T-cell (primary cell): ENCODE data around the gene LRCH1. TPM values are rescaled to one million over a fixed set of nuclear protein-coding genes. Genes with fewer than 3 reads are reported as not detected.

Experiments used
- ATAC-seq, 4 experiments: fragments of 200-7000 bp in 3 of 4; fragments of 150-1000 bp in 1 of 4; cut with Tn5 transposase; replicated peaks in 1 of 4; 1 replicate in 3 of 4; 2 replicates in 1 of 4; pipeline ENCODE4 v1.10.0; 2021; ENCODE audit warnings: moderate library complexity in 3 of 4, mild to moderate bottlenecking in 2 of 4, moderate number of reproducible peaks in 1 of 4
- CTCF ChIA-PET, 2 donors: fragments of 300-600 bp; sonication (Branson Sonifier 250); formaldehyde crosslinking; loops; one replicate each; lab custom pipeline; 2022; ENCODE audit warnings: antibody characterized with exemption in 2 of 2; lab: Charles Lee
- POLR2A ChIA-PET, 2 donors: fragments of 300-600 bp; sonication (Branson Sonifier 250); formaldehyde crosslinking; loops; one replicate each; lab custom pipeline; 2022; ENCODE audit warnings: antibody characterized with exemption in 2 of 2; lab: Charles Lee
- DNase-seq, 35 experiments: peaks; one replicate each; pipeline versions ENCODE4 v3.0.0 to v3.0.0-alpha.2; 2013 to 2023
- H3K27ac ChIP-seq: one replicate; pipeline ENCODE4 v1.5.1; 2013; ENCODE audit warnings: low read length
- H3K27me3 ChIP-seq, 2 experiments: replicated peaks in 1 of 2; 1 replicate in 1 of 2; 2 replicates in 1 of 2; pipeline versions ENCODE4 v1.6.1 to v1.7.0; 2013; ENCODE audit warnings: low read length in 1 of 2, mixed read lengths in 1 of 2; ENCODE audit not compliant: control insufficient read depth in 2 of 2, insufficient read depth in 2 of 2; ENCODE audit errors: extremely low read depth in 1 of 2
- H3K36me3 ChIP-seq, 2 donors: 1 replicate in 1 of 2; 2 replicates in 1 of 2; pipeline versions ENCODE4 v1.6.1 to v1.7.0; 2013; ENCODE audit warnings: low read length in 1 of 2; ENCODE audit not compliant: control insufficient read depth in 2 of 2, insufficient read depth in 1 of 2; ENCODE audit errors: extremely low read depth in 1 of 2
- H3K4me1 ChIP-seq, 2 experiments: 1 replicate in 1 of 2; 2 replicates in 1 of 2; pipeline versions ENCODE4 v1.6.1 to v1.7.0; 2013; ENCODE audit warnings: low read length in 2 of 2, mixed read lengths in 1 of 2; ENCODE audit not compliant: insufficient read depth in 2 of 2, control insufficient read depth in 1 of 2; ENCODE audit errors: extremely low read depth in 1 of 2
- H3K4me3 ChIP-seq, 2 donors: 1 replicate in 1 of 2; 2 replicates in 1 of 2; pipeline versions ENCODE4 v1.5.1 to v1.7.0; 2013; ENCODE audit warnings: mild to moderate bottlenecking in 2 of 2, low read length in 1 of 2, moderate library complexity in 1 of 2; ENCODE audit not compliant: control insufficient read depth in 1 of 2; ENCODE audit errors: extremely low read depth in 1 of 2
- H3K9me3 ChIP-seq: 2 replicates; pipeline ENCODE4 v1.7.0; 2013
- H3K27ac Mint-ChIP-seq, 2 donors: one replicate each; pipeline ENCODE4 v1.8.0; 2020 to 2021; ENCODE audit warnings: mild to moderate bottlenecking in 2 of 2, mixed read lengths in 2 of 2
- H3K27me3 Mint-ChIP-seq, 2 donors: one replicate each; pipeline ENCODE4 v1.8.0; 2021 to 2022; ENCODE audit warnings: mixed read lengths in 2 of 2
- H3K36me3 Mint-ChIP-seq: one replicate; pipeline ENCODE4 v1.8.0; 2021; ENCODE audit warnings: mixed read lengths
- H3K4me1 Mint-ChIP-seq, 3 donors: one replicate each; pipeline ENCODE4 v1.8.0; 2020 to 2022; ENCODE audit warnings: mixed read lengths in 3 of 3, mild to moderate bottlenecking in 1 of 3
- H3K4me3 Mint-ChIP-seq, 3 donors: one replicate each; pipeline ENCODE4 v1.8.0; 2020 to 2022; ENCODE audit warnings: mild to moderate bottlenecking in 3 of 3, mixed read lengths in 3 of 3, moderate library complexity in 3 of 3
- H3K9me3 Mint-ChIP-seq, 3 donors: one replicate each; pipeline ENCODE4 v1.8.0; 2020 to 2022; ENCODE audit warnings: mixed read lengths in 3 of 3
- WGBS: methylation state at CpG from one replicate; pipeline ENCODE4 v1.1.5; 2013; ENCODE audit warnings: missing lambda C conversion rate; ENCODE audit not compliant: insufficient coverage; 5-methylcytosine and 5-hydroxymethylcytosine counted together
- total RNA-seq, 35 experiments: library from RNA in 6 of 35; stranded (reverse) in 6 of 35; fragments of 120-200 nt in 1 of 35; gene quantifications; one replicate each; pipeline versions ENCODE4 v1.2.1 to v1.2.4 and lab custom pipeline; 2013 to 2026

Gene LRCH1
- total RNA-seq, 5 donors from 2014 or later (not counting 1 experiment from before 2014, with no cell fraction given): 16.0 to 21.8 (median 17.9) TPM

DNA sequence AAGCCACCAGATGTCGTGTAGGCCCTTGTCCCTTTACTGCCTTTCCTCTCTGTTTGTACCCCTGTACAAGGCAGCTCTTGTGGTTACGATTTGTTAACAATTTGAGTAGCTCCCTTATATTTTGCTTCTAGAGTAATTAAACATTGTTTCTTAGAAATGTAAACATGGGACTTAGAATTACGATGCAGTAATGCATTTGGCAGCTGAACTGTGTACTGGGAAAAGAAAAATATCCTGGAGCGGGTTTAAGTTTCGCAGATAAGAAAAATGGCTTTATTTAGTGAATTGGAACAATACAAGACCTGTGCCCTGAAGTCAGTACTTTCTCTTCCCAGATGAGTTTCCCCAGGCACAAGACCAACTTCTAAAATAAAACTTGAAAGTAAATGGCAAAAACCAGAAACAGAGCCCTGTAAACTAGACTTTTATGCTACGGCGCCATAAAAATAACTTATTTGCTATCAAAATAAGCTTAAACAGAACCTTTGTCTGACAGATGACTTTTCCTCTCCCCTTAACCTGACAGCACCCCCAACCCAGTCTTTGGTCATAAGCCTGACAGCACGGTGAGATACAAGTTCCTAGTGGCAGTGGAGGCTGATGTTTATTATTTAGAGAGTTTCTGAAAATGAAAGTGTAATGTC, 63.0 kb downstream of the LRCH1 start:
- H3K4me3 Mint-ChIP-seq: no peak overlapping the region
- POLR2A ChIA-PET: no interaction called here
- H3K36me3 ChIP-seq: no peaks in the 10 kb centered on the region
- CTCF ChIA-PET: no interaction called here
- no peaks in the 10 kb centered on the region for H3K9me3 ChIP-seq
- H3K27ac ChIP-seq: no peak overlapping the region
- ATAC-seq: no peak
- H3K4me3 ChIP-seq: no peak overlapping the region
- H3K27me3 Mint-ChIP-seq: no peaks in the 10 kb centered on the region
- H3K4me1 ChIP-seq: peaks cover 0 to 15% of the 10 kb centered on the region in 2 experiments
- no peaks in the 10 kb centered on the region for H3K9me3 Mint-ChIP-seq
- no CpG with 5 or more reads among the region's 8 CpGs for WGBS
- no peak overlapping the region for H3K27ac Mint-ChIP-seq
- peaks cover 69 to 72% (median 69%) of the 10 kb centered on the region in 3 donors for H3K4me1 Mint-ChIP-seq
- no peaks in the 10 kb centered on the region for H3K27me3 ChIP-seq
- H3K36me3 Mint-ChIP-seq: no peaks in the 10 kb centered on the region
- DNase-seq: no peak

DNA sequence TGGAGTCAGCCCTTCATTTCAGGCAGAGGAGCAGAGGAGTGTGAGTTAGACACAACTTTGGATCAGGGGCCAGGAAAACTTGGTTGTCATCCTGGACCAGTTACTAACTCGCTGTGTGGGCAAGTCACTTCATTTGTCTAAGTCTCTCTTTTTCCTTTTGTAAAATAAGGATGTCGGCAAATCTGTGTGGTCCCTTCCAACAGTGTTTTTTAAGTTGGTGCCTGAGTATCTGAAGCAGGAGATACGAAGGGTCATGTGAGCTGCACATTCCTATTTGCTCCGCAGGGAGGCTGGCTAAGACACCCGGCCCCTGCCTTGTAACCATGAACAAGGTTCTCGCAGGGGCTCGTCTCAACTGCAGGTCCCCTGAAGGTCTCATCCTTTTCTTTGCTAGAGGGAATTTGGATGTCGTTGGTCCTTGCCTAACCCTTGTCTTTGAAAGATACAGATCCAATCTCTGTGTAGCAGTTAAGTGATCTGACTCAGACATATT, 64.3 kb downstream of the LRCH1 start:
- WGBS: 100% methylated on average over 5 of the region's 8 CpGs
- DNase-seq (no peak), ATAC-seq (no peak)
- no peaks in the 10 kb centered on the region for H3K9me3 ChIP-seq
- ChIA-PET POLR2A (interaction anchor here in 1 of 2 donors (0.6 kb wide), 1 partner anchor 8 kb away, joined by 3 read pairs; no protein-coding TSS in a partner anchor), CTCF (no interaction called here)
- Mint-ChIP-seq H3K4me3 (no peak overlapping the region), H3K36me3 (no peaks in the 10 kb centered on the region), H3K9me3 (no peaks in the 10 kb centered on the region), H3K27ac (no peak overlapping the region), H3K27me3 (no peaks in the 10 kb centered on the region), H3K4me1 (peaks cover 76 to 79% (median 78%) of the 10 kb centered on the region in 3 donors)
- H3K27me3 ChIP-seq: no peaks in the 10 kb centered on the region
- no peak overlapping the region for H3K27ac ChIP-seq
- no peaks in the 10 kb centered on the region for H3K36me3 ChIP-seq
- no peak overlapping the region for H3K4me3 ChIP-seq
- H3K4me1 ChIP-seq: peaks cover 0 to 25% of the 10 kb centered on the region in 2 experiments

DNA sequence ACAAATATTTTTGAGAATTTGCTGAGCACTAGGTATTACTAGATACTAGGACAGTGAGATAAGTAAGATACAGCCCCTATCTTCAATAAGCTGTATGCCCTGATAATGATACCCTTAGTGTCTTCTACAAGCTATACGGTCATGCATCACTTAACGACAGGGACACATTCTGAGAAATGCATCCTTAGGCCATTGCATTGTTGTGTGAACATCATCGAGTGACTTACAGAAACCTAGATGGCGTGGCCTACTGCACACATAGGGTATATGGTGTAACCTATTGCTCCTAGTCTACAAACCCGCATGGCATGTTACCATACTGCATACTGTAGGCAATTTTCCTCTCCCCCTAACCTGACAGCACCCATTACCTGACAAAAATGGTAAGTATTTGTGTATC, 64.9 kb downstream of the LRCH1 start:
- Histone ChIP-seq H3K4me3 (no peak overlapping the region), H3K4me1 (peaks cover 0 to 26% of the 10 kb centered on the region in 2 experiments), H3K27me3 (no peaks in the 10 kb centered on the region), H3K9me3 (no peaks in the 10 kb centered on the region), H3K27ac (no peak overlapping the region), H3K36me3 (no peaks in the 10 kb centered on the region)
- no CpG with 5 or more reads among the region's 5 CpGs for WGBS
- H3K4me3 Mint-ChIP-seq: no peak overlapping the region
- DNase-seq (no peak), ATAC-seq (no peak)
- H3K4me1 Mint-ChIP-seq: peaks cover 77 to 82% (median 80%) of the 10 kb centered on the region in 3 donors
- no peak overlapping the region for H3K27ac Mint-ChIP-seq
- ChIA-PET CTCF (interaction anchor here in 1 of 2 donors (1.0 kb wide), 1 partner anchor 599 kb away, joined by 3 read pairs; no protein-coding TSS in a partner anchor), POLR2A (interaction anchor here in 1 of 2 donors (0.6 kb wide), 1 partner anchor 9 kb away, joined by 3 read pairs; no protein-coding TSS in a partner anchor)
- no peaks in the 10 kb centered on the region for H3K9me3 Mint-ChIP-seq
- H3K27me3 Mint-ChIP-seq: no peaks in the 10 kb centered on the region
- H3K36me3 Mint-ChIP-seq: no peaks in the 10 kb centered on the region

DNA sequence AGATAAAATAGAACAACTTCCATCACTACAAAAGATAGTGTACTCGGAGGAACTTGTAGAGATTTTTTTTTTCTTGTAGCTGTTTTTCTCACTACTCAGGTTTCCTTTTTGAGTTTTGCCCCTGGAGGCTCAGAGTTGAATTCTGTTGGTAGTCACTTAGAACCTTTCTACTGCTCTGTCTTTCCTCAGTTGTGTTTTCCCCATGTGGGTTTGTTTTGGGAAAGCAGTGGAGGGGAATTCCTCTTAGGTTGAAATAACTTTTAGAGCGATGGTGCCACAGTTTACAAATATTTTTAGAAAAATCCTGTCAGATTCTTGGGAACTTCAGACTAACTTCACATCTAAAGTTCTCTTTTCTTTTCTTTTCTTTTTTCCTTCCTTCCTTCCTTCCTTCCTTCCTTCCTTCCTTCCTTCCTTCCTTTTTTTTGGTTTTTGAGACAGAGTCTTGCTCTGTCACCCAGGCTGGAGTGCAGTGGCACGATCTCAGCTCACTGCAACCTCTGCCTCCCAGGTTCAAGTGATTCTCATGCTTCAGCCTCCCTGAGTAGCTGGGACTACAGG, 65.8 kb downstream of the LRCH1 start:
- H3K4me3 Mint-ChIP-seq: no peak overlapping the region
- POLR2A ChIA-PET: no interaction called here

DNA sequence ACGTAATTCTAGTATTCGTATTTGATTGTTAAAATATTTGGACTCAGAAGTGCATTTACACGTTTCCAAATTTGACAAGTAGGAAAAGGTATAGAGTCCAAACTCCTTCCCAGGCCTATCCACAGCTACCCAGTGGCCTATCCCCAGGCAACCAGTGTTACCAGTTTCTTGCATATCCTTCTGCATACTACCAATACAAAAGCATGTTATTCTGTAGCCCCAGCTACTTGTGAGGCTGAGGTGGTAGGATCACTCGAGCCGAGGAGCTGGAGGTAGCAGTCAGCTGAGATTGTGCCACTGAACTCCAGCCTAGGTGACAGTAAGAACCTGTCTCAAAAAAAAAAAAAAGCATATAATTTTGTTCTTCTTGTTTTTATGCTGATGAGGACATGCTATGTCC, 67.1 kb downstream of the LRCH1 start:
- H3K27ac ChIP-seq: no peak overlapping the region
- DNase-seq (no peak), ATAC-seq (no peak)
- WGBS: no CpG with 5 or more reads among the region's 5 CpGs
- H3K27ac Mint-ChIP-seq: no peak overlapping the region
- no peak overlapping the region for H3K4me3 Mint-ChIP-seq
- POLR2A ChIA-PET: interaction anchor here in 1 of 2 donors (0.5 to 1.0 kb wide), 2 partner anchors 14 to 16 kb away, joined by 3 to 8 read pairs; no protein-coding TSS in a partner anchor
- CTCF ChIA-PET: interaction anchor here in 1 of 2 donors (0.5 kb wide), 1 partner anchor 68 kb away, joined by 8 read pairs; no protein-coding TSS in a partner anchor
- no peaks in the 10 kb centered on the region for H3K36me3 Mint-ChIP-seq
- no peaks in the 10 kb centered on the region for H3K9me3 ChIP-seq
- peaks cover 2 to 31% of the 10 kb centered on the region in 2 experiments for H3K4me1 ChIP-seq
- peaks cover 82 to 87% (median 83%) of the 10 kb centered on the region in 3 donors for H3K4me1 Mint-ChIP-seq
- no peaks in the 10 kb centered on the region for H3K27me3 ChIP-seq
- H3K27me3 Mint-ChIP-seq: no peaks in the 10 kb centered on the region
- H3K9me3 Mint-ChIP-seq: no peaks in the 10 kb centered on the region
- no peak overlapping the region for H3K4me3 ChIP-seq
- no peaks in the 10 kb centered on the region for H3K36me3 ChIP-seq

More for the DNA sequence above, 65.8 kb downstream of the LRCH1 start:
- Histone ChIP-seq H3K4me3 (no peak overlapping the region), H3K9me3 (no peaks in the 10 kb centered on the region), H3K36me3 (no peaks in the 10 kb centered on the region), H3K27me3 (no peaks in the 10 kb centered on the region), H3K27ac (no peak overlapping the region), H3K4me1 (peaks cover 0 to 26% of the 10 kb centered on the region in 2 experiments)
- H3K27ac Mint-ChIP-seq: peak overlapping the region in 1 of 2 donors; percentile 31
- no peaks in the 10 kb centered on the region for H3K27me3 Mint-ChIP-seq
- DNase-seq (no peak), ATAC-seq (no peak)
- H3K4me1 Mint-ChIP-seq: peaks cover 77 to 82% (median 82%) of the 10 kb centered on the region in 3 donors
- WGBS: 100% methylated on average over 1 of the region's 3 CpGs
- no peaks in the 10 kb centered on the region for H3K9me3 Mint-ChIP-seq
- CTCF ChIA-PET: interaction anchor here in 1 of 2 donors (1.0 kb wide), 1 partner anchor 600 kb away, joined by 3 read pairs; no protein-coding TSS in a partner anchor
- H3K36me3 Mint-ChIP-seq: no peaks in the 10 kb centered on the region

DNA sequence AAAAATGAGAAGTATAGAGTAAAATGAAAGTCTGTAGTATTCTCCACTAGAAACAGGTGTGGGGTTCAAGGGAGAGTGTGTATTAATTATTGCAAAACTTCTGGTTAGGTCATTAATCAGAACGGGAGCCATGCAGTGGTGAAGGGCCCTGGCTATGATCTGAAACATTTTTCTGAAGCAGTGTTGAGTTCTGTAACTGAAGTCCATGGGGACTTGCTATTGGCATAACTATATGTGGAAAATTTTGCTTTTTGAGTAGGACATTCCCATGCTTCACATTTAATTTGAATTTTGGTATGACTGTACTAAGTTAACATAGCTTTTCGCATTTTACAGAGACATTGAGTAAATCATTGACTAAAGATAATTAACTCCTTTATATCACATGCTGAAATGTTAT, 67.5 kb downstream of the LRCH1 start:
- ChIA-PET POLR2A (interaction anchor here in 1 of 2 donors (0.5 to 1.0 kb wide), 2 partner anchors 14 to 15 kb away, joined by 3 to 8 read pairs; no protein-coding TSS in a partner anchor), CTCF (no interaction called here)
- ATAC-seq (no peak), DNase-seq (no peak)
- Mint-ChIP-seq H3K4me1 (peaks cover 84 to 88% (median 86%) of the 10 kb centered on the region in 3 donors), H3K4me3 (no peak overlapping the region), H3K9me3 (no peaks in the 10 kb centered on the region), H3K27me3 (no peaks in the 10 kb centered on the region), H3K27ac (no peak overlapping the region), H3K36me3 (no peaks in the 10 kb centered on the region)
- no CpG with 5 or more reads among the region's 2 CpGs for WGBS
- H3K27me3 ChIP-seq: no peaks in the 10 kb centered on the region
- no peak overlapping the region for H3K27ac ChIP-seq
- H3K4me3 ChIP-seq: no peak overlapping the region
- no peaks in the 10 kb centered on the region for H3K9me3 ChIP-seq
- peaks cover 7 to 32% of the 10 kb centered on the region in 2 experiments for H3K4me1 ChIP-seq
- H3K36me3 ChIP-seq: no peaks in the 10 kb centered on the region
